Transverse colon (tissue), 4 donors: ENCODE measurements around the gene HPS3.

Experiments used
- CTCF ChIP-seq, 5 experiments: fragments of 200-600 bp in 3 of 5; fragments of 450-650 bp in 2 of 5; sonication (generic) in 3 of 5; IDR thresholded peaks; 1 replicate in 2 of 5; 2 replicates in 3 of 5; pipeline ENCODE4 v1.5.1; 2016 to 2017; ENCODE audit warnings: antibody characterized with exemption in 5 of 5, inconsistent platforms in 3 of 5, mild to moderate bottlenecking in 2 of 5, moderate library complexity in 1 of 5
- EP300 ChIP-seq: sonication (generic); formaldehyde crosslinking; IDR thresholded peaks from one replicate; pipeline ENCODE4 v1.6.1; 2017; ENCODE audit warnings: antibody characterized with exemption, low read depth
- POLR2A ChIP-seq: fragments of 450-650 bp; IDR thresholded peaks from one replicate; pipeline ENCODE4 v1.6.1; 2016; ENCODE audit warnings: antibody characterized with exemption, mild to moderate bottlenecking, moderate library complexity
- POLR2AphosphoS5 ChIP-seq, 3 donors: sonication (generic); formaldehyde crosslinking; IDR thresholded peaks; one replicate each; pipeline ENCODE4 v1.6.1; 2016; ENCODE audit warnings: antibody characterized with exemption in 3 of 3

- TF ChIP-seq CTCF (IDR thresholded peaks at IDR 0.05) (no peak), POLR2AphosphoS5 (IDR thresholded peaks at IDR 0.05) (no peak), POLR2A (no peak), EP300 (no peak)
These were observed 16.5 kb downstream of the HPS3 start for GRCh38 chr3:149145974-149146373.
